Caco-2 (cell line): ENCODE results near the gene TRAPPC11. TPM values are rescaled to one million over a fixed set of nuclear protein-coding genes. Genes with fewer than 3 reads are reported as not detected.

ENCODE experiments used
- BruUV-seq: library from RNA; stranded (reverse); fragments of 400-500 nt; replicated peaks from 2 replicates; lab custom pipeline; 2021; lab: Mats Ljungman, UMichigan
- CTCF ChIA-PET: fragments of 300-600 bp; sonication (Branson Sonifier 250); formaldehyde crosslinking; loops from one replicate; lab custom pipeline; 2022; ENCODE audit warnings: antibody characterized with exemption; lab: Charles Lee
- POLR2A ChIA-PET: fragments of 300-600 bp; sonication (Branson Sonifier 250); formaldehyde crosslinking; loops from one replicate; lab custom pipeline; 2022; ENCODE audit warnings: antibody characterized with exemption; lab: Charles Lee
- DNase-seq, 2 experiments: peaks; one replicate each; pipeline versions ENCODE4 v3.0.0 to v3.0.0-alpha.2; 2020 to 2022
- H3K27me3 ChIP-seq: replicated peaks from 2 replicates; pipeline ENCODE4 v1.6.0; 2011; ENCODE audit warnings: low read length; ENCODE audit not compliant: control insufficient read depth, insufficient read depth
- H3K36me3 ChIP-seq: 2 replicates; pipeline ENCODE4 v1.5.1; 2011; ENCODE audit warnings: low read length; ENCODE audit not compliant: control insufficient read depth, insufficient read depth
- H3K4me1 ChIP-seq: fragments of 250-450 bp; sonication (Bioruptor Pico); 2 replicates; pipeline ENCODE4 v1.5.1; 2020; ENCODE audit warnings: mild to moderate bottlenecking
- H3K4me3 ChIP-seq: 2 replicates; pipeline ENCODE4 v1.5.1; 2011; ENCODE audit warnings: low read depth, mild to moderate bottlenecking, control low read depth, low read length
- H3K9me3 ChIP-seq: fragments of 250-450 bp; sonication (Bioruptor Pico); 2 replicates; pipeline ENCODE4 v1.5.1; 2020; ENCODE audit warnings: mild to moderate bottlenecking, moderate library complexity
- H3K27ac Mint-ChIP-seq: one replicate; pipeline ENCODE4 v1.8.0; 2022; ENCODE audit warnings: mixed read lengths; ENCODE audit not compliant: unreplicated experiment
- H3K27me3 Mint-ChIP-seq: one replicate; pipeline ENCODE4 v1.8.0; 2022; ENCODE audit warnings: mixed read lengths; ENCODE audit not compliant: insufficient read depth, unreplicated experiment
- H3K36me3 Mint-ChIP-seq: one replicate; pipeline ENCODE4 v1.8.0; 2022; ENCODE audit warnings: mild to moderate bottlenecking, mixed read lengths; ENCODE audit not compliant: insufficient read depth, unreplicated experiment
- H3K4me1 Mint-ChIP-seq: one replicate; pipeline ENCODE4 v1.8.0; 2022; ENCODE audit warnings: low read depth, mixed read lengths; ENCODE audit not compliant: unreplicated experiment
- H3K4me3 Mint-ChIP-seq: one replicate; pipeline ENCODE4 v1.8.0; 2022; ENCODE audit warnings: mild to moderate bottlenecking, moderate library complexity, mixed read lengths; ENCODE audit not compliant: unreplicated experiment
- H3K9me3 Mint-ChIP-seq: one replicate; pipeline ENCODE4 v1.8.0; 2022; ENCODE audit warnings: mixed read lengths; ENCODE audit not compliant: unreplicated experiment
- intact Hi-C: fragments of 100-400 bp; cut with micrococcal nuclease; formaldehyde crosslinking; loops from one replicate; pipeline ENCODE4 v1.10.0; 2022; ENCODE audit not compliant: unreplicated experiment
- total RNA-seq: library from RNA; stranded (reverse); gene quantifications from 2 replicates; pipeline ENCODE4 v1.2.3, GENCODE V29; 2022
- TF ChIP-seq, protein P1 (sequence below), 2 experiments: fragments of 200-600 bp in 1 of 2; IDR thresholded peaks; 1 replicate in 1 of 2; 2 replicates in 1 of 2; pipeline versions ENCODE4 v1.5.1 to v1.8.0; 2011 to 2022; ENCODE audit warnings: antibody characterized with exemption in 1 of 2, control low read depth in 1 of 2, inconsistent platforms in 1 of 2, low read depth in 1 of 2, low read length in 1 of 2, mild to moderate bottlenecking in 1 of 2, moderate library complexity in 1 of 2; ENCODE audit not compliant: insufficient read depth in 1 of 2, severe bottlenecking in 1 of 2, unreplicated experiment in 1 of 2

TRAPPC11 gene
- total RNA-seq, 1 experiment from 2014 or later: 25.7 TPM

DNA sequence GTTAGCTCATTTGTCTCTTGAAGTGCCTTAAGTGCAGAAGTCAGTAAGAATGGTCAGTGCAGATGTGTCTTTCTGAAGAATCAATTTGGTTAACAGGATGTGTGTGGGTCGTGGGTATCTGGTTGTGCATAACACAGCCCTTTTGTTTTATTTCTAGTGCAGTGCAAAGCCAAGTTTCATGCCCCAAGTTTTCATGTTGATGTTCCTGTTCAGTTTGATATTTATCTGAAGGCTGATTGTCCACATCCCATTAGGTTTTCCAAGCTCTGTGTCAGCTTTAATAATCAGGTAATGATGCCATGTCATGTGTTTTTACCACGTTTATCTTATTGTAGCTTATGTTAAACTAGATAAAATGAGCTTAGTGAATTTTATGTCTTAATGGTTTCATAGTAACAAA lies 27.4 kb downstream of the TRAPPC11 start:
- no peaks in the 10 kb centered on the region for H3K4me1 Mint-ChIP-seq
- no peaks in the 10 kb centered on the region for H3K9me3 Mint-ChIP-seq
- H3K36me3 Mint-ChIP-seq: peaks cover 23% of the 10 kb centered on the region
- no peak for DNase-seq
- H3K4me1 ChIP-seq: no peaks in the 10 kb centered on the region
- H3K4me3 ChIP-seq: no peak overlapping the region
- H3K9me3 ChIP-seq: no peaks in the 10 kb centered on the region
- no peak overlapping the region for H3K27ac Mint-ChIP-seq
- H3K27me3 Mint-ChIP-seq: no peaks in the 10 kb centered on the region
- ChIA-PET CTCF (no interaction called here), POLR2A (no interaction called here)
- no peaks in the 10 kb centered on the region; the same call in 1 of the 2 replicates for H3K36me3 ChIP-seq
- H3K4me3 Mint-ChIP-seq: no peak overlapping the region
- BruUV-seq: no TSS peak
- H3K27me3 ChIP-seq: no peaks in the 10 kb centered on the region
- intact Hi-C loops: no loop called here
- TF ChIP-seq, protein P1, sequence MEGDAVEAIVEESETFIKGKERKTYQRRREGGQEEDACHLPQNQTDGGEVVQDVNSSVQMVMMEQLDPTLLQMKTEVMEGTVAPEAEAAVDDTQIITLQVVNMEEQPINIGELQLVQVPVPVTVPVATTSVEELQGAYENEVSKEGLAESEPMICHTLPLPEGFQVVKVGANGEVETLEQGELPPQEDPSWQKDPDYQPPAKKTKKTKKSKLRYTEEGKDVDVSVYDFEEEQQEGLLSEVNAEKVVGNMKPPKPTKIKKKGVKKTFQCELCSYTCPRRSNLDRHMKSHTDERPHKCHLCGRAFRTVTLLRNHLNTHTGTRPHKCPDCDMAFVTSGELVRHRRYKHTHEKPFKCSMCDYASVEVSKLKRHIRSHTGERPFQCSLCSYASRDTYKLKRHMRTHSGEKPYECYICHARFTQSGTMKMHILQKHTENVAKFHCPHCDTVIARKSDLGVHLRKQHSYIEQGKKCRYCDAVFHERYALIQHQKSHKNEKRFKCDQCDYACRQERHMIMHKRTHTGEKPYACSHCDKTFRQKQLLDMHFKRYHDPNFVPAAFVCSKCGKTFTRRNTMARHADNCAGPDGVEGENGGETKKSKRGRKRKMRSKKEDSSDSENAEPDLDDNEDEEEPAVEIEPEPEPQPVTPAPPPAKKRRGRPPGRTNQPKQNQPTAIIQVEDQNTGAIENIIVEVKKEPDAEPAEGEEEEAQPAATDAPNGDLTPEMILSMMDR (IDR thresholded peaks at IDR 0.05; ENCODE audit: insufficient read depth in 1 of 2, low read depth in 1 of 2, low read length in 1 of 2, severe bottlenecking in 1 of 2, unreplicated experiment in 1 of 2): no peak

DNA sequence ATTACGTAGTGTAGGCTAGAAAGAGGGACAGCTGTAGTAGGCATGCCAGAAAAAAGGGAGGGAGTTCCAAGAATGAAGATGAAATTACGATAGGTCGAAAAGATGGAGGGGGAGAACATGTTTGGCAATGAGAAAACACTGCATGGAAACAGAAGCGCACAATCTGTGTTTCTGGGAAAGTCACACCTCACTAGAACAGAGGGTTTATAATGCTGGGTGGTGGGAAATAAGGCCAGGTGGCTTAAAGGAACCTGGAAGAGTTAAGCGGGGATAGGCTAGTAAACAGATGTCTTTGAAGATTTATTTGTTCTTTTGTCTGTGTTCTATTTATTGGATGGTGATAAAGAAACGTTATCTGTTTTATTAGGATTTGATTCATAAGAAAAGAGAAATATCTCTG lies 29.1 kb downstream of the TRAPPC11 start:
- no peak for DNase-seq
- Histone ChIP-seq H3K4me3 (no peak overlapping the region), H3K9me3 (no peaks in the 10 kb centered on the region), H3K36me3 (no peaks in the 10 kb centered on the region; the same call in 1 of the 2 replicates), H3K27me3 (no peaks in the 10 kb centered on the region), H3K4me1 (no peaks in the 10 kb centered on the region)
- intact Hi-C loops: no loop called here
- BruUV-seq: no TSS peak
- ChIA-PET POLR2A (no interaction called here), CTCF (no interaction called here)
- H3K27me3 Mint-ChIP-seq: no peaks in the 10 kb centered on the region
- TF ChIP-seq, protein P1 (IDR thresholded peaks at IDR 0.05; ENCODE audit: insufficient read depth in 1 of 2, low read depth in 1 of 2, low read length in 1 of 2, severe bottlenecking in 1 of 2, unreplicated experiment in 1 of 2): no peak
- H3K4me3 Mint-ChIP-seq: no peak overlapping the region
- H3K4me1 Mint-ChIP-seq: no peaks in the 10 kb centered on the region
- no peaks in the 10 kb centered on the region for H3K9me3 Mint-ChIP-seq
- no peak overlapping the region for H3K27ac Mint-ChIP-seq
- H3K36me3 Mint-ChIP-seq: peaks cover 31% of the 10 kb centered on the region

DNA sequence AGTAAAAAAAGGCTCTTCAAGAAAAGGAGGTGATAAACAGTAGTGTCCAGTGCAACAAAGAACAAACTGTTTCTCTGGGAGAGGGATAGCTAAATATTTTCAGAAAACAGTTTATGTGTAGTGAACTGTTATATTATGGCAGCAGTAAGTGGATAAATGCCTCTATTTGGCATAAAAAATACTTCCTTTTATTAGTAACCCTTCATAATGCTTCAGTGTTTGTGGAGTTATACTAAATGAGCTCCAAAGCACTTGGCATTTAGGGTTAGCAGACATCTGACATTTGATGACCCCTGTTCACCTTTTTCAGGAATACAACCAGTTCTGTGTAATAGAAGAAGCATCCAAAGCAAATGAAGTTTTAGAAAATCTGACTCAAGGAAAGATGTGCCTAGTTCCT lies 31.9 kb downstream of the TRAPPC11 start:
- H3K4me1 Mint-ChIP-seq: no peaks in the 10 kb centered on the region
- no peak overlapping the region for H3K4me3 Mint-ChIP-seq
- Histone ChIP-seq H3K9me3 (no peaks in the 10 kb centered on the region), H3K36me3 (no peaks in the 10 kb centered on the region; the same call in 1 of the 2 replicates), H3K4me1 (no peaks in the 10 kb centered on the region), H3K27me3 (no peaks in the 10 kb centered on the region), H3K4me3 (no peak overlapping the region)
- H3K9me3 Mint-ChIP-seq: no peaks in the 10 kb centered on the region
- POLR2A ChIA-PET: no interaction called here
- H3K27ac Mint-ChIP-seq: no peak overlapping the region
- CTCF ChIA-PET: no interaction called here
- intact Hi-C loops: no loop called here
- H3K36me3 Mint-ChIP-seq: peaks cover 52% of the 10 kb centered on the region
- H3K27me3 Mint-ChIP-seq: no peaks in the 10 kb centered on the region
- no peak for DNase-seq
- TF ChIP-seq, protein P1 (IDR thresholded peaks at IDR 0.05; ENCODE audit: insufficient read depth in 1 of 2, low read depth in 1 of 2, low read length in 1 of 2, severe bottlenecking in 1 of 2, unreplicated experiment in 1 of 2): no peak
- BruUV-seq: no TSS peak
